Pancreas (tissue), 10 donors: ENCODE results near the gene NCDN. TPM values are rescaled to one million over a fixed set of nuclear protein-coding genes. Genes with fewer than 3 reads are reported as not detected.

Experiments
- ATAC-seq, 4 donors: fragments of 200-7000 bp; cut with Tn5 transposase; one replicate each; pipeline versions ENCODE4 v1.8.0 to v1.9.1; 2020; ENCODE audit warnings: mild to moderate bottlenecking in 4 of 4, moderate library complexity in 4 of 4
- DNase-seq, 6 donors: peaks; one replicate each; pipeline ENCODE4 v3.0.0-alpha.2; 2020
- FAIRE-seq: peaks from 2 replicates; lab custom pipeline; 2012; peaks lifted over from hg19 to GRCh38; lab: Jason Lieb, UNC
- H3K27ac ChIP-seq, 4 donors: fragments of 200-600 bp; sonication (generic); 1 replicate in 3 of 4; 2 replicates in 1 of 4; pipeline versions ENCODE4 v1.5.0 to v1.8.0; 2020
- H3K27me3 ChIP-seq, 4 donors: fragments of 200-600 bp; one replicate each; pipeline ENCODE4 v1.8.0; 2021
- H3K36me3 ChIP-seq, 3 donors: fragments of 200-600 bp; sonication (generic) in 1 of 3; one replicate each; pipeline versions ENCODE4 v1.5.0 to v1.8.0; 2020 to 2021
- H3K4me1 ChIP-seq, 3 donors: fragments of 200-600 bp; one replicate each; pipeline ENCODE4 v1.8.0; 2021
- H3K4me3 ChIP-seq, 4 donors: fragments of 200-600 bp; sonication (generic) in 2 of 4; one replicate each; pipeline versions ENCODE4 v1.5.0 to v1.8.0; 2020 to 2021
- H3K9me3 ChIP-seq, 4 donors: fragments of 200-600 bp; one replicate each; pipeline ENCODE4 v1.8.0; 2021
- CTCF ChIP-seq, 4 donors: fragments of 200-600 bp; sonication (generic) in 3 of 4; IDR thresholded peaks; one replicate each; pipeline versions ENCODE4 v1.5.0 to v1.8.0; 2021; ENCODE audit warnings: antibody characterized with exemption in 4 of 4
- WGBS, 2 donors: extraction: QIAGEN DNeasy Blood & Tissue Kit; methylation state at CpG; one replicate each; pipeline ENCODE4 v1.1.7; 2013; 5-methylcytosine and 5-hydroxymethylcytosine counted together
- intact Hi-C, 3 donors: fragments of 100-400 bp; cut with DNase I; formaldehyde crosslinking; loops; one replicate each; pipeline versions ENCODE4 v1.11.1 to v1.14.2; 2022
- polyA plus RNA-seq, 2 donors: library from polyadenylated mRNA; stranded (reverse); fragments of 200-250 nt; gene quantifications; one replicate each; pipeline ENCODE4 v1.2.3, GENCODE V29; 2013
- total RNA-seq, 6 donors: library from RNA; stranded (reverse); fragmentation: NEBNext Ultra II Directional in 4 of 6; extraction: Animal tissue kit (Norgen Biotek cat#: 25700) in 4 of 6; gene quantifications; one replicate each; pipeline versions ENCODE4 v1.2.1 to v1.2.4, GENCODE V29; 2021 to 2023
- donor health status: healthy with polysubstance abuse.
- donor health status: DM: no; HTN: no; CAD: no; lungs with moderate emphysema.
- donor health status: DM: no; HTN: no; CAD: no.
- donor health status: control.
- donor health status: control.
- donor health status: Bipolar disorder and iron deficiency.
- donor health status: DM: yes; HTN: yes; CAD: no.
- donor health status: DM: no; HTN: no; CAD: no.
- donor health status: DM: no; HTN: no; CAD: no.
- donor health status: DM: yes; HTN: yes; CAD: no.

Gene NCDN
- 10 to 100 TPM in 1 of 6 donors, 1 to 10 TPM in 5; 4.4 to 12.8 (median 6.9) TPM for total RNA-seq
- 10 to 100 TPM in 1 of 2 donors, 1 to 10 TPM in 1; 7.4 to 11.0 TPM for polyA plus RNA-seq

GRCh38 chr1:35557611-35558373, at the start of gene NCDN:
NCDN (plus strand) TSS chr1:35557799; CDS start chr1:35558191, 392 bp downstream.
- no peaks in the 10 kb centered on the region for H3K9me3 ChIP-seq
- intact Hi-C loops: no loop called here
- peak; percentile 85 to 94 (median 86) for ATAC-seq
- 0% methylated on average over 55 to 58 of the region's 58 CpGs for WGBS, 2 donors
- no peaks in the 10 kb centered on the region for H3K27me3 ChIP-seq
- peak within 1 kb of the TSS; percentile 90 to 99 (median 94) for H3K27ac ChIP-seq
- peaks cover 25 to 39% (median 34%) of the 10 kb centered on the region in 3 donors for H3K4me1 ChIP-seq
- DNase-seq: peak; percentile 93 to 99 (median 96)
- peaks cover 0 to under 1% (median 0%) of the 10 kb centered on the region in 3 donors for H3K36me3 ChIP-seq
- FAIRE-seq: no peak
- TF ChIP-seq CTCF (IDR thresholded peaks at IDR 0.05): no peak
- peak within 1 kb of the TSS; percentile 75 to 95 (median 86) for H3K4me3 ChIP-seq

GRCh38 chr1:35507947-35508346, 49.7 kb upstream of the NCDN start:
- Histone ChIP-seq H3K4me1 (peaks cover 16 to 44% (median 36%) of the 10 kb centered on the region in 3 donors), H3K4me3 (no peak overlapping the region), H3K27me3 (no peaks in the 10 kb centered on the region), H3K36me3 (no peaks in the 10 kb centered on the region), H3K27ac (no peak overlapping the region), H3K9me3 (no peaks in the 10 kb centered on the region)
- ATAC-seq (no peak), DNase-seq (no peak), FAIRE-seq (no peak)
- intact Hi-C loops: no loop called here
- TF ChIP-seq CTCF (IDR thresholded peaks at IDR 0.05): no peak

DNA sequence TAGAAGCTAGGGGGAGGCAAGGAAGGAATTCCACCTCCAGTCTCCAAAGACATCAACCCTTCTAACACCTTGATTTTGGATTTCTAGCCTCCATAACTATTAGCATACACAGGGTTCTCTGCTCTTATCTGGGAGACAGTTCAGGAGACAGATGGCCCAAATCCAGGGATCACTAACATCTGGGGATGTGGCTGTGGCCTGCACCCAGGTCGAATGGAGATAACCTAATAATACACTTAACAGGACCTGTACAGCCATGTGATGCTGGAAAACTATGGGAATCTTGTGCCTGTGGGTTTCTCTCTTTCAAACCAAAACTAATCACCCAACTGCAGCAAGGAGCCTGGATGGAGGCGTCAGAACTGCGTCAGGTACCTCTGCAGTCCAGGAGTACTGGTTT, 48.0 kb upstream of the NCDN start:
- Histone ChIP-seq H3K4me1 (peaks cover 16 to 44% (median 36%) of the 10 kb centered on the region in 3 donors), H3K36me3 (no peaks in the 10 kb centered on the region), H3K4me3 (no peak overlapping the region), H3K9me3 (no peaks in the 10 kb centered on the region), H3K27ac (no peak overlapping the region), H3K27me3 (no peaks in the 10 kb centered on the region)
- no peak for TF ChIP-seq CTCF (IDR thresholded peaks at IDR 0.05)
- 76% methylated on average over 3 of the region's 3 CpGs for WGBS, 2 donors
- no peak for DNase-seq
- no peak for ATAC-seq
- intact Hi-C loops: no loop called here
- no peak for FAIRE-seq

DNA sequence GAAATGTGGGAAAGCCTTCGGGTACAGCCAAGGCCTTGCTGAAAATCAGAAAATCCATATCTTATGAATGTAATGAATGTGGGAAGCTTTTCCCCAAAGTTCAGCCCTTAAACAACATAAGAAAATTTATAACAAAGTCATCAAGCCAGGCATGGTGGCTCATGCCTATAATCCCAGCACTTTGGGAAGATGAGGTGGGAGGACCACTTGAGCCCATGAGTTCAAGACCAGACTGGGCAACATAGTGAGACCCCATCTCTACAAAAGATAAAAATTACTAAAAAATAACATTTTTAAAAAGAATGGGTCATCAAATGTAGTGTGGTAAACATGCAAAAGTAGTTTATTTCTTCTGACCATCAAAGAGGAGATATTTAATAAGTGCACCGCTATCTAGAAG, 46.3 kb upstream of the NCDN start:
- intact Hi-C loops: no loop called here

More for the DNA sequence above, 46.3 kb upstream of the NCDN start:
- Histone ChIP-seq H3K36me3 (no peaks in the 10 kb centered on the region), H3K27ac (no peak overlapping the region), H3K4me1 (peaks cover 9 to 35% (median 33%) of the 10 kb centered on the region in 3 donors), H3K4me3 (no peak overlapping the region), H3K27me3 (no peaks in the 10 kb centered on the region), H3K9me3 (no peaks in the 10 kb centered on the region)
- FAIRE-seq (no peak), ATAC-seq (no peak), DNase-seq (no peak)
- WGBS, 2 donors: 98 to 100% methylated on average over 2 of the region's 2 CpGs
- TF ChIP-seq CTCF (IDR thresholded peaks at IDR 0.05): no peak
